ENCODE data around the gene ENKD1. TPM values are rescaled to one million over a fixed set of nuclear protein-coding genes. Genes with fewer than 3 reads are reported as not detected.

Gene ENKD1
- total RNA-seq, 2 donors from 2014 or later, result 20.6 to 29.1 TPM

GRCh38 chr16:67710607-67711006, 44.1 kb upstream of the ENKD1 start:
- no peak for DNase-seq (ENCODE audit: low spot score)
- no peak overlapping the region for H3K27ac ChIP-seq
- TF ChIP-seq POLR2AphosphoS5 (IDR thresholded peaks at IDR 0.05) (no peak), CTCF (IDR thresholded peaks at IDR 0.05) (no peak), POLR2A (IDR thresholded peaks at IDR 0.05) (no peak)
- H3K36me3 ChIP-seq, result no peaks in the 10 kb centered on the region
- H3K9me3 ChIP-seq, result no peaks in the 10 kb centered on the region
- H3K27me3 ChIP-seq (replicated peaks; ENCODE audit: insufficient read depth), result no peaks in the 10 kb centered on the region
- H3K4me3 ChIP-seq, result no peak overlapping the region
- intact Hi-C loops (cut with DNase I), result no loop called here
- H3K4me1 ChIP-seq (replicated peaks), result no peaks in the 10 kb centered on the region
- 90% methylated on average over 6 of the region's 6 CpGs for WGBS

DNA sequence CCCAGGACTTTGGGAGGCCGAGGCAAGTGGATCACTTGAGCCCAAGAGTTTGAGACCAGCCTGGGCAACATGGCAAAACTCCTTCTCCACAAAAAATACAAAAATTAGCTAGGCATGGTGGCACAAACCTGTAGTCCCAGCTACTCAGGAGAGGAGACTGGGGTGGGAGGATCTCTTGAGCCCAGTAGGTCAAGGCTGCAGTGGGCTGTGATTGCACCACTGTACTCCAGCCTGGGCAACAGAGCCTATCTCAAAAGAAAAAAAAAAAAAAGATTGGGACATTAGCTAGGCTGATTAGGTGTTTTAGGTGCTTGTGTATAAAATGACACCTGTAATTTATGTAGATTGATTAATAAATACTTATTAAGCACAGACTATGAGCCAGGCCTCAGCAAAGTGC, 42.5 kb upstream of the ENKD1 start:
- DNase-seq (ENCODE audit: low spot score), result no peak
- Histone ChIP-seq H3K27ac (no peak overlapping the region), H3K36me3 (no peaks in the 10 kb centered on the region), H3K27me3 (replicated peaks; ENCODE audit: insufficient read depth) (no peaks in the 10 kb centered on the region), H3K9me3 (no peaks in the 10 kb centered on the region), H3K4me1 (replicated peaks) (no peaks in the 10 kb centered on the region), H3K4me3 (no peak overlapping the region)
- TF ChIP-seq CTCF (IDR thresholded peaks at IDR 0.05) (no peak), POLR2A (IDR thresholded peaks at IDR 0.05) (no peak), POLR2AphosphoS5 (IDR thresholded peaks at IDR 0.05) (no peak)
- WGBS, result 100% methylated on average over 1 of the region's 1 CpG
- intact Hi-C loops (cut with DNase I), result no loop called here

DNA sequence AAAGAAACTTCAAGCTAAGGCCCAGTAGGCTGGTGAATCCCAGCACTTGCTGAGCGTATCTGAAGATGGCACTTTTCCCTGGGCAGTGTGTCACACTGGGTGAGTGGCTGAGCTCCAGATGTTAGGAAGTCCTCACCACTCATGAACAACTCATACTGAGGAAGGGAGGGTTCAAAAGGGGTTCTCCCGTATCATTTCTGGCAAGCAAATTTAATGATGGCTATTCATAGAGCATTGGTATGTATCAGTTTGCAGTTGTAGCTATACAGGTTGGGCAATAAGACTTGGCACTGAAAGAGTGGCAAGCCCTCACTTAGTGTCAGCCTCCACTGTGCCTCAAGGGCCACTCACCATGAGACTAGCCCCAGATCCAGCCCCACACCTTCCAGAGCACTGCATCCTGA, 41.8 kb upstream of the ENKD1 start:
- no peaks in the 10 kb centered on the region for H3K36me3 ChIP-seq
- TF ChIP-seq POLR2A (IDR thresholded peaks at IDR 0.05) (no peak), CTCF (IDR thresholded peaks at IDR 0.05) (no peak), POLR2AphosphoS5 (IDR thresholded peaks at IDR 0.05) (no peak)
- no peak overlapping the region for H3K27ac ChIP-seq
- intact Hi-C loops (cut with DNase I), result no loop called here
- no peaks in the 10 kb centered on the region for H3K27me3 ChIP-seq (replicated peaks; ENCODE audit: insufficient read depth)
- 77% methylated on average over 2 of the region's 2 CpGs for WGBS
- no peak for DNase-seq (ENCODE audit: low spot score)
- H3K9me3 ChIP-seq, result no peaks in the 10 kb centered on the region
- no peaks in the 10 kb centered on the region for H3K4me1 ChIP-seq (replicated peaks)
- H3K4me3 ChIP-seq, result no peak overlapping the region

DNA sequence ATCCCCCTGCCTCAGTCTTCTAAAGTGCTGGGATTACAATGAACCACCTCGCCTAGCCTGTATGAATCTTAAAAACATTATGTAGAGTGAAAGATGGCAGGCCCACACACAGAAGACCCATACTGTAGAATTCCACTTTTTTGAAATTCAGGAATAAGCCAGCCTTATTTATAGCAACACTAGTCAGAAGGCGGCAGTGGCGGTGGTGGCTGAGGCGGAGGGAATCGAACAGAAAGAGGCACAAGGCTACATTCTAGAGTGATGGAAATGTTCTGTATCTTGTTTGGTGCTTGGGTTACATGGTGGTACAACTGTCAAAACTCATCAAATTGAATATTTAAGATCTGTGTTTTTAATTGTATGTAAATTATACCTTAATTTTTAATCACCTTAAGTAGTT, 41.2 kb upstream of the ENKD1 start:
- Histone ChIP-seq H3K4me3 (no peak overlapping the region), H3K36me3 (no peaks in the 10 kb centered on the region), H3K9me3 (no peaks in the 10 kb centered on the region), H3K27me3 (replicated peaks; ENCODE audit: insufficient read depth) (no peaks in the 10 kb centered on the region), H3K27ac (no peak overlapping the region), H3K4me1 (replicated peaks) (no peaks in the 10 kb centered on the region)
- TF ChIP-seq POLR2AphosphoS5 (IDR thresholded peaks at IDR 0.05) (no peak), POLR2A (IDR thresholded peaks at IDR 0.05) (no peak)
- intact Hi-C loops (cut with DNase I), result no loop called here
- 99% methylated on average over 5 of the region's 5 CpGs for WGBS
- DNase-seq (ENCODE audit: low spot score), result no peak

- WGBS, result 96% methylated on average over 4 of the region's 4 CpGs
These were observed 40.7 kb upstream of the ENKD1 start for GRCh38 chr16:67707210-67707609.

More at GRCh38 chr16:67707210-67707609, 40.7 kb upstream of the ENKD1 start:
- Histone ChIP-seq H3K27me3 (replicated peaks; ENCODE audit: insufficient read depth) (no peaks in the 10 kb centered on the region), H3K4me3 (no peak overlapping the region), H3K4me1 (replicated peaks) (no peaks in the 10 kb centered on the region), H3K27ac (no peak overlapping the region), H3K9me3 (no peaks in the 10 kb centered on the region), H3K36me3 (no peaks in the 10 kb centered on the region)
- no peak for TF ChIP-seq POLR2A (IDR thresholded peaks at IDR 0.05)
- no peak for TF ChIP-seq POLR2AphosphoS5 (IDR thresholded peaks at IDR 0.05)
- no peak for TF ChIP-seq CTCF (IDR thresholded peaks at IDR 0.05)
- DNase-seq (ENCODE audit: low spot score), result no peak
- intact Hi-C loops (cut with DNase I), result no loop called here

Measured in prostate gland (tissue), 2 donors.